ENCODE results near the gene PCCA.

- TF ChIP-seq CTCF (IDR thresholded peaks at IDR 0.05) (no peak), POLR2A (IDR thresholded peaks at IDR 0.05) (no peak)
Observed at GRCh38 chr13:100363874-100364273, 275.0 kb downstream of the PCCA start.

Data from Peyer's patch (tissue), 4 donors.